Measurements from ENCODE around the gene TWF2. TPM values are rescaled to one million over a fixed set of nuclear protein-coding genes. Genes with fewer than 3 reads are reported as not detected.
A peak's percentile ranks its signal among the peaks of the same experiment; 100 is the strongest.

Gene TWF2
- total RNA-seq, 1 experiment from 2014 or later: 102 TPM

- Histone ChIP-seq H3K4me3 (no peak overlapping the region), H3K27ac (no peak overlapping the region), H3F3A (ENCODE audit: insufficient read depth, low read depth) (peaks cover 7% of the 10 kb centered on the region), H3K79me2 (ENCODE audit: low read depth) (peaks cover 13% of the 10 kb centered on the region), H3K9me3 (ENCODE audit: insufficient read depth, low read depth) (no peaks in the 10 kb centered on the region), H3K9me2 (ENCODE audit: insufficient read depth) (no peaks in the 10 kb centered on the region), H3K4me2 (no peak overlapping the region), H2AFZ (no peak overlapping the region), H3K27me3 (ENCODE audit: insufficient read depth, low read depth) (no peaks in the 10 kb centered on the region), H3K4me1 (replicated peaks; ENCODE audit: insufficient read depth) (peaks cover 8% of the 10 kb centered on the region; the same call in 1 of the 2 replicates), H4K20me1 (ENCODE audit: insufficient read depth) (peaks cover 9% of the 10 kb centered on the region), H3K36me3 (ENCODE audit: low read depth) (peaks cover 7% of the 10 kb centered on the region; the same call in 1 of the 2 replicates)
- no peak for DNase-seq
- BruUV-seq (replicated peaks): no TSS peak
- TF ChIP-seq EZH2 (IDR thresholded peaks at IDR 0.05; ENCODE audit: low read depth) (no peak), CTCF (conservative IDR thresholded peaks at IDR 0.05) (no peak)
- intact Hi-C loops (cut with micrococcal nuclease; ENCODE audit: unreplicated experiment): loop anchor here (1.0 to 5.0 kb wide), 2 partner anchors 108 to 156 kb away; no protein-coding TSS in a partner anchor
- CTCF ChIA-PET: no interaction called here
- POLR2A ChIA-PET (ENCODE audit: unreplicated experiment): no interaction called here
Measured at GRCh38 chr3:52230889-52231499, 8.0 kb downstream of the TWF2 start.

- ChIA-PET CTCF (no interaction called here), POLR2A (ENCODE audit: unreplicated experiment) (no interaction called here)
- TF ChIP-seq EZH2 (IDR thresholded peaks at IDR 0.05; ENCODE audit: low read depth) (no peak), CTCF (conservative IDR thresholded peaks at IDR 0.05) (no peak)
Measured at GRCh38 chr3:52230461-52230860, 8.5 kb downstream of the TWF2 start.

GRCh38 chr3:52229656-52230055, 9.3 kb downstream of the TWF2 start:
- no peak for DNase-seq
- no TSS peak for BruUV-seq (replicated peaks)
- H3K27me3 ChIP-seq (ENCODE audit: insufficient read depth, low read depth): no peaks in the 10 kb centered on the region
- POLR2A ChIA-PET (ENCODE audit: unreplicated experiment): interaction anchor here (0.5 kb wide), 1 partner anchor 1605 kb away, joined by 3 read pairs; no protein-coding TSS in a partner anchor
- H3K4me3 ChIP-seq: no peak overlapping the region
- no peaks in the 10 kb centered on the region for H3K9me2 ChIP-seq (ENCODE audit: insufficient read depth)
- peaks cover 7% of the 10 kb centered on the region; the same call in 1 of the 2 replicates for H3K36me3 ChIP-seq (ENCODE audit: low read depth)
- no peak overlapping the region for H3K4me2 ChIP-seq
- no peaks in the 10 kb centered on the region for H3K9me3 ChIP-seq (ENCODE audit: insufficient read depth, low read depth)
- H3K4me1 ChIP-seq (replicated peaks; ENCODE audit: insufficient read depth): no peaks in the 10 kb centered on the region
- no peak for TF ChIP-seq EZH2 (IDR thresholded peaks at IDR 0.05; ENCODE audit: low read depth)
- no peak overlapping the region for H3K27ac ChIP-seq
- intact Hi-C loops (cut with micrococcal nuclease; ENCODE audit: unreplicated experiment): loop anchor here (5.0 kb wide), 1 partner anchor 158 kb away; no protein-coding TSS in a partner anchor
- H3F3A ChIP-seq (ENCODE audit: insufficient read depth, low read depth): 0 out of 2 replicates have a peak, but pooled peaks cover 3% of the 10 kb centered on the region
- H4K20me1 ChIP-seq (ENCODE audit: insufficient read depth): peaks cover 9% of the 10 kb centered on the region
- peaks cover under 1% of the 10 kb centered on the region for H3K79me2 ChIP-seq (ENCODE audit: low read depth)
- CTCF ChIA-PET: no interaction called here
- H2AFZ ChIP-seq: no peak overlapping the region

More at GRCh38 chr3:52230461-52230860, 8.5 kb downstream of the TWF2 start:
- peak in 1 of 2 experiments; percentile 26 for DNase-seq
- Histone ChIP-seq H3K4me1 (replicated peaks; ENCODE audit: insufficient read depth) (0 out of 2 replicates have a peak, but pooled peaks cover 2% of the 10 kb centered on the region), H3F3A (ENCODE audit: insufficient read depth, low read depth) (0 out of 2 replicates have a peak, but pooled peaks cover 3% of the 10 kb centered on the region), H3K9me2 (ENCODE audit: insufficient read depth) (no peaks in the 10 kb centered on the region), H4K20me1 (ENCODE audit: insufficient read depth) (peaks cover 9% of the 10 kb centered on the region), H3K4me2 (no peak overlapping the region), H3K27me3 (ENCODE audit: insufficient read depth, low read depth) (no peaks in the 10 kb centered on the region), H3K27ac (no peak overlapping the region), H3K79me2 (ENCODE audit: low read depth) (peaks cover 8% of the 10 kb centered on the region), H3K36me3 (ENCODE audit: low read depth) (peaks cover 7% of the 10 kb centered on the region; the same call in 1 of the 2 replicates), H3K4me3 (no peak overlapping the region), H2AFZ (no peak overlapping the region), H3K9me3 (ENCODE audit: insufficient read depth, low read depth) (no peaks in the 10 kb centered on the region)
- no TSS peak for BruUV-seq (replicated peaks)
- intact Hi-C loops (cut with micrococcal nuclease; ENCODE audit: unreplicated experiment): loop anchor here (5.0 kb wide), 1 partner anchor 157 kb away; no protein-coding TSS in a partner anchor
